Mammary epithelial cell (primary cell): Measurements from ENCODE around the gene TMEM259.

Experiments used
- EZH2 ChIP-seq: IDR thresholded peaks from 2 replicates; pipeline ENCODE4 v1.6.1; 2012; ENCODE audit warnings: low read length, inconsistent platforms, borderline replicate concordance
- TF ChIP-seq, protein P1 (sequence below), 2 donors: IDR thresholded peaks in 1 of 2; conservative IDR thresholded peaks in 1 of 2; 2 replicates each; pipeline ENCODE4 v1.5.1; 2011 to 2012; ENCODE audit warnings: inconsistent platforms in 2 of 2, low read length in 2 of 2, mild to moderate bottlenecking in 2 of 2, control low read depth in 1 of 2, low read depth in 1 of 2; ENCODE audit not compliant: insufficient read depth in 1 of 2; ENCODE audit errors: extremely low read depth in 1 of 2

DNA sequence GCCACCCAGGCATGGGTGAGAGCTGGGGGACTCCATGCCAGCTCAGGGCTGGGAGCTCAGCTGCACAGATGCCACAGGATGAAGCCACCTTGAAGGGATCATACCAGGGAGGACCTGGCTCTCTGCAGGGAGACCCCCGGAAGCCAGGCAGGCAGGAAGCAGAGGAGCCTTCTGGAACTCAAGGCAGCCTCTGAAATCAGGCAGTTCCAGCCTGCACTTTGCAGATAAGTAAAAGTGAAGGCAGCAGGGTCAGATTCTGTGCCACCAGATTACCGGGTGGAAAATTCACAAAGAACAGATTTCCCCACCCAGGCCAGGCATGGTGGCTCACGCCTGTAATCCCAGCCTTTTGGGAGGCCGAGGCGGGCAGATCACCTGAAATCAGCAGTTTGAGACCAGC lies 2.5 kb downstream of the TMEM259 start:
- TF ChIP-seq, protein P1, sequence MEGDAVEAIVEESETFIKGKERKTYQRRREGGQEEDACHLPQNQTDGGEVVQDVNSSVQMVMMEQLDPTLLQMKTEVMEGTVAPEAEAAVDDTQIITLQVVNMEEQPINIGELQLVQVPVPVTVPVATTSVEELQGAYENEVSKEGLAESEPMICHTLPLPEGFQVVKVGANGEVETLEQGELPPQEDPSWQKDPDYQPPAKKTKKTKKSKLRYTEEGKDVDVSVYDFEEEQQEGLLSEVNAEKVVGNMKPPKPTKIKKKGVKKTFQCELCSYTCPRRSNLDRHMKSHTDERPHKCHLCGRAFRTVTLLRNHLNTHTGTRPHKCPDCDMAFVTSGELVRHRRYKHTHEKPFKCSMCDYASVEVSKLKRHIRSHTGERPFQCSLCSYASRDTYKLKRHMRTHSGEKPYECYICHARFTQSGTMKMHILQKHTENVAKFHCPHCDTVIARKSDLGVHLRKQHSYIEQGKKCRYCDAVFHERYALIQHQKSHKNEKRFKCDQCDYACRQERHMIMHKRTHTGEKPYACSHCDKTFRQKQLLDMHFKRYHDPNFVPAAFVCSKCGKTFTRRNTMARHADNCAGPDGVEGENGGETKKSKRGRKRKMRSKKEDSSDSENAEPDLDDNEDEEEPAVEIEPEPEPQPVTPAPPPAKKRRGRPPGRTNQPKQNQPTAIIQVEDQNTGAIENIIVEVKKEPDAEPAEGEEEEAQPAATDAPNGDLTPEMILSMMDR (conservative IDR thresholded peaks at IDR 0.05 in 1 of 2, IDR thresholded peaks at IDR 0.05 in 1 of 2; ENCODE audit: extremely low read depth in 1 of 2, insufficient read depth in 1 of 2, low read depth in 1 of 2, low read length in 2 of 2): no peak
- TF ChIP-seq EZH2: no peak
